ENCODE data around the gene ARHGEF26.

The ARHGEF26 gene

GRCh38 chr3:154156530-154156929 lies 35.3 kb downstream of the ARHGEF26 start:
- no peak for DNase-seq

DNA sequence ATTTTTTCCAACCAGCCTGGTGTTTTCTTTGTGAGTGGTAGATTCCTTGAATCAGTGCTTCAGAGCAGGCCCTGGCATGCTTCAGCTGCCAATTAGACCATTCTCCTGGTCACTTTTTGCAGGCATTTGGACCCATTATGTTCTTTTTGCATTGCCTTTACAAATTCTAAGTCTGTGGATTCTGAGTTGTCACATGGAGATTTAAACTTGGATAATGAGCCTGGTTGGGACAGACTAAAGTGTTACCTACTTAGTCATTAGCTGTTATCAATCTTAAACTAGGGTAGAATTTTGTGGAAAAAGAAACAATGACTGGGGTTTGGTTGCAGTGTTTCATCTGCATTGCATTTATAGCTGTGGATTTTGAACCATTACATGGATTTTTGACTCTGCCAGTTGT lies 40.6 kb downstream of the ARHGEF26 start:
- no peak for DNase-seq

GRCh38 chr3:154164387-154164786 lies 43.2 kb downstream of the ARHGEF26 start:
- no peak for DNase-seq

DNA sequence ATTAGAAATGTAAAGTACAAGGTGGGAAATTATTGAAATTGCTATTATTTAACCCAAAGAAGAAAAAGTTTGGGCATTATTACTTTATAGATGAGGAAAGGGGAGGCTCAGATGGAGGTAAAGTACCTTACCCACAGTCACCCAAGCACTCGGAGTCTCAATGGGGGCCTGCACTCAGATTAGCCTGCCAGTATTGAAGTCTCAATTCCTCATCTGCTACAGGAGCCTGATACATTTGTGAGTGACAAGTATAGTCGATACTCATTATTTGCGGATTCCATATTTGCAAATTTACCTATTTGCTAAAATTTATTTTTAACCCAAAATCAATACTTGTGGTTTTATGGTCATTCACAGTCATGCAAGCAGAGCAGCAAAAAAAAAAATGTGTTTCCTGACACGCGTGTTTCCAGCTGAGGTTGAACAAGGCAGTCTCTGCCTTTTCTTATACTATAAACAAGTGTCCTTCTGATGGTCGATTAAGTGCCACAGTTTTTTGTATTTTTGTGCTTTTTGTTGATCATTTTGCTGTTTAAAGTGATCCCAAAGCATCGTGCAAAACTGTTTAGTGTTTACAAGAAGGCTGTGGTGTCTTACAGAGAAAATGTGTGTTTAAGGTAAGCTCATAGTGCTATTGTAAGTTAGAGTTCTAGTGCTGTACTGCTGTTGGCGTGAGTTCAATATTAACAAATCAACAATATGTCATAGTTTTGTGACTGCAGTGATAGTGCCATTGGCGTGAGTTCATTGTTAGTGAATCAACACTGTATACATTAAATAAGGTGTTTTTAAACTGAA lies 48.0 kb downstream of the ARHGEF26 start:
- no peak for DNase-seq

DNA sequence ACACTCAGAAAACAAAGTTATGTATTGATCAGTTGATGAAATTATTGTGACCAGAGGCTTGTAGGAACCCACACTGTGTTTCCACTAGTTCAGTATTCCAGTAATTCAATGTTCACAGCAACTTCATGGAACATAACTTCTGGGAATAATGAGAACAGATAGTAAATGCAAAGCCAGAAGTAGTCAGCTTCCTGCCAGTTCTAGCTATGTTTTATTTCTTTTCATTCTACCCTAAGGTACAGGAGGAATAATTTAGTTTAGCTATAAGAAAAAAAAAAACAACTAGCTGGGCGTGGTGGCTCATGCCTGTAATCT lies 48.6 kb downstream of the ARHGEF26 start:
- no peak for DNase-seq

DNA sequence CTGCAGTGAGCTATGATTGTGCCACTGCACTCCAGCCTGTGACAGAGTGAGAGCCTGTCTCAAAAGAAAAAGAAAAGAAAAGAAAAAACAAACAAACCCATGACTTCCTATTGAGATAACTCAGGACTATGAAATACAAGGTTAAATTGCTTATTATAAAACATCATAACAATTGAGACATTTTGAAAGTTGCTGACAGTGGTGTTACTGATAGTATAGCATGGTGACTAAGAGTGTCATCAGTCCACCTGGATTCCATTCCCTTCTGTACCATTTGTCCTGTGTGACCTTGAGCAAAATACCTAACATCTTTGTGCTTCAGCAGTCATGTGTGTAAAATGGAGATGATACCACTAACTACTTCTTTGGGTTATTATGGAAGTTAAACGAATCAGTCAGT lies 49.1 kb downstream of the ARHGEF26 start:
- DNase-seq = no peak

DNA sequence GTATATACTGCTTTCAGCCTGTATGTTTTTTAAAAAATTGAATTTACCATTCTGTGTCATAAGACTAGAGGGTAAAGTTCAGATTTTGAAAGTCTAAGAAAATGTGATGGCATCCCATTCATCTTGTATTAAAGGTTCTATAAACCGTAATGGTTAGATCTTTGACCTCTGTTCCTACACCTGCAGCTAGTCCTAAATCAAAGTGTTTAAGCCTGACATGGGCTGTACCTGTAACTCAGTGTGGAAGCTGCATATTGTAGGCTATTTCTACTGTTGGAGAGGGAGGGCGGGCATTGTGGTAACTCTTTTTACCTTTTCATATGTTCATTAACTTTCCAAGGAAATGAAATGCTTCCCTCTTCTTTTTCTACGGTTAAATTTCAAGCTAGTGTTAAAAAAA lies 53.9 kb downstream of the ARHGEF26 start:
- DNase-seq = no peak

- no peak for DNase-seq
Measured at GRCh38 chr3:154176036-154176435, 54.8 kb downstream of the ARHGEF26 start.

- no peak for DNase-seq
Measured at GRCh38 chr3:154177406-154177805, 56.2 kb downstream of the ARHGEF26 start.

GRCh38 chr3:154178172-154178571 lies 57.0 kb downstream of the ARHGEF26 start:
- no peak for DNase-seq

- DNase-seq = no peak
Measured at GRCh38 chr3:154180836-154181691, 59.9 kb downstream of the ARHGEF26 start.

- no peak for DNase-seq
Measured at GRCh38 chr3:154182322-154182922, 61.2 kb downstream of the ARHGEF26 start.

DNA sequence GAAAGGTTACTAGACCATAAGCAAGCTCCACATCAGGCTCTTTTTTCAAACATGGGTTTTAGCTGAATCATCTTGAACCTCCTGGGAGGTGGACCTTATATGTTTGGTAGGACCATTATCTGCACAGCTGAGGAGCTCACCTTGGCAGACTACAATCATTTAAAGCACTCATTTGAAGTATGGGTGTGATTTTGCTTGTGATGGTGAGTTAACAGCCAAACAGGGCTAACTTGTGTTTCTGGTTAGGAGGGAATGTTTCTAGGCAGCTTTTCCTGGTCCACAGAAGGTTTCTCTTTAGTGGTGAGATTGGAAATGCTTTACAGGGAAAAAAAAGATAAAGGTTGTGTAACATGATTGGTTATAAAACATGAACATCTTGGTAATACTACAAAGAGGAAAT lies 61.8 kb downstream of the ARHGEF26 start:
- DNase-seq = no peak

DNA sequence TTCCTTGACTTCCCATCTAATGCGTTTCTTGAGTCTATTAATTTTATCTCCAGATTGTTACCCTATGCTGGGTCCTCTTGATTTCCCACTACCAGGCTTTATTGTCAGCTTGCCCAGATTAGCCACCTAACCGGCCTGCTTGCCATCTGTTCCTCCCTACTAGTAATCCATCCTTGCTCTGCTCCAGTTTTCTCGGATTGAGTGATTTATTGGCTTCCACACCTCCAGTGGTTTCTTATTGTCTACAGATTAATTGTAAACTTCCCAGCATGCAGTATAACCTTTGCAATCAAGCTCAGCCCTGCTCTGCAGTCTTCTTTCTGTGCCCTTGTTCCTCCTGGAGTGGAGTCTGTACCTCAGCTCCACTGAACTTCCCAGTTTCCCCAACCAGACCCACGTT lies 63.4 kb downstream of the ARHGEF26 start:
- no peak for DNase-seq

GRCh38 chr3:154188437-154188836 lies 67.2 kb downstream of the ARHGEF26 start:
- DNase-seq = no peak

GRCh38 chr3:154188846-154189245 lies 67.7 kb downstream of the ARHGEF26 start:
- DNase-seq = no peak

DNA sequence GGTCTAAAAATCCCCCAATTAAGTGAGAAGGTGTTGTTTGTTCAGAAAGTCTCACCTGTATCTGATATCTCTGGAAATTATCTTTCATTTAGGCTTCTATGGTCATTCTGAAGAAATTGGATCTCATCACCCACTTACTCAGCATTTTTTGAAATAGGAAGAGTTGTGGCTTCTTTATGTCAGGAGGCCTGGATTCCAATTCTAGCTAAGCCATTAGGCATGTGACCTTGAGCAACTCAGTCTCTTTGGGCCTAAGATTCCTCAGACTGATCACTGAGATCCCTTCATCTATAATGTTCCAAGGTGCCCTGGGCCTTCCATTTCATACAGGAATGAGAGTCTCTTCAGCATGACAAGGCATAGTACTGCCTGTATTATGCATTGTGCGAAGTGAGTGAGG lies 70.3 kb downstream of the ARHGEF26 start:
- no peak for DNase-seq

DNA sequence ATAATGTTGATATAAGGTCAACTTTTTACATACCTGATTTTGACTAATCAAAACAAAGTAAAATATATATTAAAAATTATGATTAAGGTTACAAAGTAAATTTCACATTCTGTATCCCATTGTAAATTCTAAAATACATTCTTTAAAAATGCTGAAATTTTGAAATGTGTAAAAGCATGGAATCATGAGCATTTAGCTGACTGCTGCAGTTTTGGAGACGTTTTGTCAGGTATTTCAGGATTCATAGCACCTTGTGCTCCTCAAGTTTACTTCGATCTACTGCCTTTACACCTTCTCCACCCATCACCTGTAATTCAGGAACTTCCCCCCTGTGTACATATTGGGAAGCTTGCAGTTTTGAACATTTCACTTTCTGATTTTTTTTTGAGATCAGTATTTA lies 71.0 kb downstream of the ARHGEF26 start:
- DNase-seq = no peak

- no peak for DNase-seq
Measured at GRCh38 chr3:154193000-154193615, 71.9 kb downstream of the ARHGEF26 start.

- no peak for DNase-seq
Measured at GRCh38 chr3:154194877-154195276, 73.7 kb downstream of the ARHGEF26 start.

DNA sequence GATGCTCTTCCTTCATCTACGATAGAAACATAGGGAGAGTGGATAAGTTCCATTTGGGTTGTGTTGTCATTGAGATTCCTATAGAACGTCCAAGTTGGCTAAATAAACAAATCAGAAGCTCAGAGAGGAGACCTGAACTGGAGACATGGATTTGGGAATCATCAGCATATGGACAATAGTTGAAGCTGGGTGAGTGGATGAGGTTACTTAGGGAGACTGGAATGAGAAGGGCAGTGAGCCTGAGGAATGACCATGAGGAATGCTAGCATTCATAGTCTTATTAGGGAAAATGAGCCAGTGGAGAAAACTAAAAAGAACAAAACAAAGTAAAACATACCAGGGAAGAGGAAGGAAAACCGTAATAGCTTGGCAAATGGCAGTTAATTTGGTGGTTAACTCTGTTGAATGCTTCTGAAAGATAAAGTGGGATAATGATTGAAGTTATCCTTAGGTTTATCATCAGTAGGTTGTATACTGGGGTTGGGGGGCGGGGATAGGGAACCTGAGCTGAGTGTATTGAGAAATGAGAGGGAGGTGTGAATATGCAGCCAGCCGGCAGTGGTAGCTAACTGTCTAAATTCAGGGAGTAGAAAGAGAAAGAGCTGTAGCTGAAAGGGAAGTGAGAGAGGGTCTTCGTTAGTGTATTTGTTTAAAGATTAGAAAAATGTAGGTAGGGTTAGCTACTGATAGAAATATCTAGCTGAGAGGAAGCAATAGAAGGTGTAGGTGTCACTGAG lies 74.6 kb downstream of the ARHGEF26 start:
- no peak for DNase-seq

- no peak for DNase-seq
Measured at GRCh38 chr3:154197751-154198150, 76.6 kb downstream of the ARHGEF26 start.

- DNase-seq = no peak
Measured at GRCh38 chr3:154209499-154209898, 88.3 kb downstream of the ARHGEF26 start.

Measured in right forelimb (tissue), 1 donor.